Fibroblast of pulmonary artery (primary cell): ENCODE data around the gene FUS.
A peak's percentile ranks its signal among the peaks of the same experiment; 100 is the strongest.

Experiments
- DNase-seq: peaks from one replicate; pipeline ENCODE4 v3.0.0-alpha.2; 2010; ENCODE audit warnings: low read depth
- H3K4me3 ChIP-seq: replicated peaks from 2 replicates; pipeline ENCODE4 v1.5.1; 2011; ENCODE audit warnings: low read depth, mild to moderate bottlenecking, control low read depth, low read length, moderate library complexity
- TF ChIP-seq, protein P1 (sequence below): IDR thresholded peaks from 2 replicates; pipeline ENCODE4 v1.5.1; 2011; ENCODE audit warnings: mild to moderate bottlenecking, control low read depth, low read length, inconsistent platforms; ENCODE audit errors: missing control alignments

The FUS gene

DNA sequence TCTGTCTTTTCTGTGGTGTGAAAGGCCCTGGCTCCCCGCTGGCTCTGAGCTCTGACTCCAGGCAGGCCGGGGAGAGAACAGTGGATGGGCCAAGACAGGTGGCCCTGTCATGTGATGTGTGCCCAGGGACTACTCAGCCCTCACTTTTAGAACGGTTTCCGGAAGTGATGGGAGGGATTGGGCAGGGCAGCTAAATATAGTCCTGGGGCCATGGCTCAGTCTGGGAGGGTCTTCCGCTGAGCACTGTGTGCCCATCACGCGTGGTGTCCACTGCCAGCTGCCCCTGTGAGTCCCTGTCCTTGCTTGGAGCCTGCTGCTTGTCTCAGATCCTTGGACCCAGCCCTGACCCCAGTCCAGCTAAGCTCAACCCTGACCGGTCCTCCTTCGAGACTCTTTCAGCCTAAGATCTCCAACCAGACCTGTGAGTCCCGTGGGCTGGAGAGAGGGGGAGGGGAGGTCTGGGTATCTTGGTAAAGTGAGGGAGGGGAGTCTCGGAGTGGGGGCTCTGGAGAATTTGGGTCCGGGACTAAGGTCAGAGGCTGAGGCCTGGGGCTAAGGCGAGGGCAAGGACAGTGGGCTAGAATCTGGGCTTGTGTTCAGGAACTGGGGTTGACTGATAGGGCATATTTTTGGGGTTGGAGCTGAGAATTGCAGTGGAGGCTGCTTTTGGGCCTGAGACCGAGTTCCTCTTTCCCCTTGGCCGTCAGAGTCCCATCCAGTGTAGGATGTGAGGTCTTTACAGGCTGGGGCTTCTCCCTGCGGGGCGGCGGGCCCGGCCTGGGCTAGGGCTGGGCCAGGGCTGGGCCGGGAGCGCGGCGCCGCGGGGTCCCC is 34.2 kb downstream of the FUS start, which contains the start of gene TRIM72:
Gene TRIM72 (plus strand): TSS at position 243 of the 831 bp plus-strand sequence. CDS start 620 bp downstream, outside the sequence.
- TF ChIP-seq, protein P1, sequence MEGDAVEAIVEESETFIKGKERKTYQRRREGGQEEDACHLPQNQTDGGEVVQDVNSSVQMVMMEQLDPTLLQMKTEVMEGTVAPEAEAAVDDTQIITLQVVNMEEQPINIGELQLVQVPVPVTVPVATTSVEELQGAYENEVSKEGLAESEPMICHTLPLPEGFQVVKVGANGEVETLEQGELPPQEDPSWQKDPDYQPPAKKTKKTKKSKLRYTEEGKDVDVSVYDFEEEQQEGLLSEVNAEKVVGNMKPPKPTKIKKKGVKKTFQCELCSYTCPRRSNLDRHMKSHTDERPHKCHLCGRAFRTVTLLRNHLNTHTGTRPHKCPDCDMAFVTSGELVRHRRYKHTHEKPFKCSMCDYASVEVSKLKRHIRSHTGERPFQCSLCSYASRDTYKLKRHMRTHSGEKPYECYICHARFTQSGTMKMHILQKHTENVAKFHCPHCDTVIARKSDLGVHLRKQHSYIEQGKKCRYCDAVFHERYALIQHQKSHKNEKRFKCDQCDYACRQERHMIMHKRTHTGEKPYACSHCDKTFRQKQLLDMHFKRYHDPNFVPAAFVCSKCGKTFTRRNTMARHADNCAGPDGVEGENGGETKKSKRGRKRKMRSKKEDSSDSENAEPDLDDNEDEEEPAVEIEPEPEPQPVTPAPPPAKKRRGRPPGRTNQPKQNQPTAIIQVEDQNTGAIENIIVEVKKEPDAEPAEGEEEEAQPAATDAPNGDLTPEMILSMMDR, result no peak
- no peak for DNase-seq
- peak within 1 kb of the TSS; percentile 40 for H3K4me3 ChIP-seq

DNA sequence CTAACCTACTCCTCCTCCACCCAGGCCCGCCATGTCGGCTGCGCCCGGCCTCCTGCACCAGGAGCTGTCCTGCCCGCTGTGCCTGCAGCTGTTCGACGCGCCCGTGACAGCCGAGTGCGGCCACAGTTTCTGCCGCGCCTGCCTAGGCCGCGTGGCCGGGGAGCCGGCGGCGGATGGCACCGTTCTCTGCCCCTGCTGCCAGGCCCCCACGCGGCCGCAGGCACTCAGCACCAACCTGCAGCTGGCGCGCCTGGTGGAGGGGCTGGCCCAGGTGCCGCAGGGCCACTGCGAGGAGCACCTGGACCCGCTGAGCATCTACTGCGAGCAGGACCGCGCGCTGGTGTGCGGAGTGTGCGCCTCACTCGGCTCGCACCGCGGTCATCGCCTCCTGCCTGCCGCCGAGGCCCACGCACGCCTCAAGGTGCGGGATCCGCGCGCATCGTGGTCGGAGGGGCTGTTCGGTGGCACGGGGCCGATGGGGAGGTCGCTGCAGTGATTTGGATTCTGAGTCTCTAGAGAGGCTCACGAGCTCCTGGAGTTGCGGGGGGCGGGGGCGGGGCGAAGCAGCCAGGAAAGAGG is 34.9 kb downstream of the FUS start:
- no peak for DNase-seq
- peak overlapping the region; percentile 40 for H3K4me3 ChIP-seq
- TF ChIP-seq, protein P1, result no peak

DNA sequence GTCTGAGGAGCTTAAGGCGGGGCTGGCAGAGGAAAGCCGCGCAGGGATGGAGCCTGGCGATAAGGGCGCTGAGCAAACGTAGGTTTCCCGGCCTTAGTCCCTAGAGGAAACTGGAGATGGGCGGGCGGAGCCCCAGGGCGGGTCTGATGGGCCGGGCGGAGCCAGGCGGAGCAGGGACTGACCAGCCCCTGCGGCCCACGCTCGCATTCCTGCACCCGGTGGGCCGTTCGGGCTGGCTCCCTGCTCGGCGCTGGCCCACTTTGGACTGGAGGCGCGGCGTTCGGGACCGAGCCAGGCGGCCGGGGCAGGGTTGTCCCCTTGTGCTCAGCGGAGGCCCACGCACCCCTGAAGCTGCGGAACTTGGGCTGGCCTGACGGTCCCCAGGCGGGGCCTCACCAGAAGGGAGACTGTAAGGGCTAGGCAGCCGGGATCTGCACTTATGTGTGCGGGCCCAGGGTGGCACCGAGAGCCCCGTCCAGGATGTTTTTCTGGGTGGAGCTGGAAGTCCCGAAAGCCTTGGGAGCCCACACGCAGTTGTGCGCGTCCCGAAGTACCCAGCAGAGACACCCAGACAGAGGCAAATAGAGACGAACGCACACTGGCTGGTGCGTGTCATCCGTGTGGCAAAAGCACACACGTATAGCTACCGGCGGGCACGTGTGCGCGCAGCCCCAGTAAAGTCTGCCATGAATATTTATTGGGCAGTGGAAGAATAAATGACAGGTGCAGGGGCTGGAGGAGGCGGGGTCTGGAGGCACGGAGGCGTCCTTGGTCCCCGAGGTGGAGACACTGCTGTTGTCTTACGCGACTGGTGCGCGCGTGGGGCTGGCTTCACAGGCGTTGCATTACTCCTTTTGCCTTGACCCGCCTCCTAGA is 35.6 kb downstream of the FUS start:
- peak overlapping the region; percentile 40 for H3K4me3 ChIP-seq
- DNase-seq, result peak; percentile 56
- TF ChIP-seq, protein P1, result no peak

DNA sequence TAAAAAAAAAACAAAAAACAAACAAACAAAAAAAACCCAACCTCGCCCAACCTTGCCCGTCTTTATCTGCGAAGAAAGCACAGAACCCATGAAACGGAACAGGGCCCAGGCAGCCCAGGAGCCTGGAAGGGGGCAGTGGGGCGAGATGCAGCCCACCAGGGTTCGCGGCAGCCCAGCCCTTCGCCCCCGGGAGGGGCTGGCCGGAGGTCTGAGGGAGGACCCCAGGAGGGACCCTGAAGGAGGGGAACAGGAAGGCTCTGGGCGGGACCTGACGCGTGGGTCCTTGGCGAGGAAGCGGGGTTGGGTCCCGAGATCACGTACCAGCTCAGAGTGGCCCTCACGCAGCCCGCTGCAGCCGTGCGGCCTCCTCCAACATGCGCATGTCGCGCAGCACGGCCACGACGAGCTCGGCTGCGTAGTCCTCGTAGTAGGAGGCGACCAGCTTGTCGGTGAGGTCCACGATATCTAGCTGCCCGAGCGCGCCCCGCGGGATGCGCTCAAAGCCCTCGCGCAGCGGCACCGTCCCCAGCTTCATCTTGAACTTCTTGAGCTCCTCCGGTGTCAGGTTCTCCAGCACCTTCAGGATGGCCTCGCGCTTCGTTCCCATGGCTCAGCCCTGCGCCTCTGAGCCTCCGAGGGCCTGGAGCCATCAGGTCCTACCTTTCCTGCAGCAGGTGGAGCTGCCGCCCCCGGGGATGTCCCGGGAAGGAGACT is 36.6 kb downstream of the FUS start, which contains the start of gene PYDC1:
Gene PYDC1 (minus strand): TSS at position 714 of the 714 bp plus-strand sequence. CDS start 107 bp downstream, at position 607.
- TF ChIP-seq, protein P1, result no peak
- no peak for DNase-seq
- no peak within 1 kb of the TSS for H3K4me3 ChIP-seq

DNA sequence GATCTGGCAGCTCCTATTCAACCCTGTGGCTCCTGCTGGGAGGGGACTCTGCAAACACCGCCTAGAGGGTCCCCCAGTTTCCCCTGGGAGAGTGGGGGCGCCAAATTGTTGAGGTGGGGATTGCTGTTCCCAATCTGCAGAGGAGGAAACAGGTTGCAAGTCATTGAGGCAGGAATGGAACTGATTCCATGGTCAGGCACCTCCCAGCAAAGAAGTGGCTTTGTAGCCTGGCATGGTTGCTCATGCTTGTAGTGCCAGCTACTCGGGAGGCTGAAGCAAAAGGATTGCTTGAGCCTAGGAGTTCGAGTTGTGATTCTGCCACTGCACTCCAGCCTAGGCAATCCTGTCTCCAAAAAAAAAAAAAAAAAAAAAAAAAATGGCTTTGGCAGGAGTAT is 37.2 kb downstream of the FUS start:
- no peak overlapping the region for H3K4me3 ChIP-seq
- TF ChIP-seq, protein P1, result no peak

DNA sequence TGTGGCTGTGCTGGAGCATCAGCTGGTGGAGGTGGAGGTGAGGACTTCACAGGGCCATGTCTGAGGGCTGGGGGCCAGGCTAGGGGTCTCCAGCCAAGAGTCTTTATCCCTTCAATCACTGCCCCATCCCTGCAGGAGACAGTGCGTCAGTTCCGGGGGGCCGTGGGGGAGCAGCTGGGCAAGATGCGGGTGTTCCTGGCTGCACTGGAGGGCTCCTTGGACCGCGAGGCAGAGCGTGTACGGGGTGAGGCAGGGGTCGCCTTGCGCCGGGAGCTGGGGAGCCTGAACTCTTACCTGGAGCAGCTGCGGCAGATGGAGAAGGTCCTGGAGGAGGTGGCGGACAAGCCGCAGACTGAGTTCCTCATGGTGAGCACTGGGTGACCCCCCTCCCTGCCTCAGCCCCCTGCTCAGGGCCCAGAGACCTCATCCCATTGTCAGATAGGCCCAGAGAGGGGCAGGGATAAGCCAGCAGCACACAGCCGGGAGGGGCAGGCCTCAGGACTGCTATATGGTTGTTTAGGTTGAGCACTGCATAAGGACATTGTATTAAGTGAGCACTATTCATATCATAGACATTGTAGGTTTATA is 39.3 kb downstream of the FUS start:
- no peak overlapping the region for H3K4me3 ChIP-seq
- DNase-seq, result no peak
- TF ChIP-seq, protein P1, result no peak

More for the DNA sequence above, 37.2 kb downstream of the FUS start:
- DNase-seq, result no peak
